Osteoblast (primary cell): Measurements from ENCODE around the gene NRF1. TPM values are rescaled to one million over a fixed set of nuclear protein-coding genes. Genes with fewer than 3 reads are reported as not detected.
A peak's percentile ranks its signal among the peaks of the same experiment; 100 is the strongest.

Experiments
- DNase-seq: peaks from one replicate; pipeline ENCODE4 v3.0.0; 2011; ENCODE audit warnings: low spot score, mixed read lengths; ENCODE audit not compliant: insufficient read length; ENCODE audit errors: missing footprints
- H2AFZ ChIP-seq: 2 replicates; pipeline ENCODE4 v1.6.0; 2011; ENCODE audit warnings: mild to moderate bottlenecking, low read length
- H3K27ac ChIP-seq: 2 replicates; pipeline ENCODE4 v1.5.1; 2011; ENCODE audit warnings: mild to moderate bottlenecking, low read depth, low read length, moderate library complexity
- H3K27me3 ChIP-seq: 2 replicates; pipeline ENCODE4 v1.6.0; 2012; ENCODE audit warnings: mild to moderate bottlenecking, control low read depth, inconsistent platforms, low read length, moderate library complexity; ENCODE audit not compliant: insufficient read depth
- H3K36me3 ChIP-seq: 2 replicates; pipeline ENCODE4 v1.5.1; 2011; ENCODE audit warnings: mild to moderate bottlenecking, low read length, control low read depth, moderate library complexity; ENCODE audit not compliant: insufficient read depth
- H3K4me1 ChIP-seq: 2 replicates; pipeline ENCODE4 v1.5.1; 2011; ENCODE audit warnings: mild to moderate bottlenecking, low read length, control low read depth, moderate library complexity; ENCODE audit not compliant: insufficient read depth
- H3K4me2 ChIP-seq: 2 replicates; pipeline ENCODE4 v1.6.0; 2011; ENCODE audit warnings: mild to moderate bottlenecking, low read length; ENCODE audit not compliant: insufficient read depth
- H3K4me3 ChIP-seq: fragments of 200-600 bp; sonication (generic); 3 replicates; pipeline ENCODE4 v1.5.1; 2012; ENCODE audit warnings: mild to moderate bottlenecking, low read length, inconsistent platforms; ENCODE audit not compliant: insufficient read depth
- H3K79me2 ChIP-seq: 2 replicates; pipeline ENCODE4 v1.6.0; 2012; ENCODE audit warnings: mild to moderate bottlenecking, low read length, control low read depth, inconsistent platforms; ENCODE audit not compliant: insufficient read depth
- H3K9me3 ChIP-seq: 2 replicates; pipeline ENCODE4 v1.5.1; 2011; ENCODE audit warnings: low read depth, low read length, control low read depth
- H4K20me1 ChIP-seq: 2 replicates; pipeline ENCODE4 v1.6.0; 2012; ENCODE audit warnings: mild to moderate bottlenecking, low read length, control low read depth; ENCODE audit not compliant: insufficient read depth
- CTCF ChIP-seq: IDR thresholded peaks from 2 replicates; pipeline ENCODE4 v1.5.1; 2011; ENCODE audit warnings: mild to moderate bottlenecking, low read depth, low read length, moderate library complexity; ENCODE audit errors: extremely low read depth
- total RNA-seq: library from RNA; depleted of rRNA; stranded (reverse); fragments of >200 nt; gene quantifications from 2 replicates; pipeline ENCODE4 v1.2.3, GENCODE V29; 2012

NRF1 gene
- total RNA-seq, 1 donor = 14.8 TPM

- no peak overlapping the region for H3K4me2 ChIP-seq
- H3K9me3 ChIP-seq = no peaks in the 10 kb centered on the region
- H3K4me3 ChIP-seq = no peak overlapping the region
- H3K36me3 ChIP-seq = peaks cover 5% of the 10 kb centered on the region
- no peak overlapping the region for H2AFZ ChIP-seq
- peaks cover 26% of the 10 kb centered on the region for H3K79me2 ChIP-seq
- TF ChIP-seq CTCF = no peak
- H3K27ac ChIP-seq = no peak overlapping the region
- H4K20me1 ChIP-seq = no peaks in the 10 kb centered on the region
- no peaks in the 10 kb centered on the region for H3K27me3 ChIP-seq
- DNase-seq = no peak
- H3K4me1 ChIP-seq = peaks cover 22% of the 10 kb centered on the region
Observed at GRCh38 chr7:129606803-129607202, 4.7 kb upstream of the NRF1 start.

- Histone ChIP-seq H3K36me3 (peaks cover 5% of the 10 kb centered on the region), H3K9me3 (no peaks in the 10 kb centered on the region), H3K4me2 (no peak overlapping the region), H3K4me1 (peaks cover 22% of the 10 kb centered on the region), H3K79me2 (peaks cover 31% of the 10 kb centered on the region), H3K27ac (no peak overlapping the region), H4K20me1 (peaks cover 4% of the 10 kb centered on the region), H3K27me3 (no peaks in the 10 kb centered on the region), H3K4me3 (no peak overlapping the region), H2AFZ (no peak overlapping the region)
- peak; percentile 91 for DNase-seq
- peak; percentile 61 for TF ChIP-seq CTCF
Observed at GRCh38 chr7:129607471-129608120, 3.9 kb upstream of the NRF1 start.

- peaks cover 5% of the 10 kb centered on the region for H3K36me3 ChIP-seq
- H3K27ac ChIP-seq = peak overlapping the region; percentile 1
- peaks cover 14% of the 10 kb centered on the region for H4K20me1 ChIP-seq
- no peak overlapping the region for H2AFZ ChIP-seq
- H3K9me3 ChIP-seq = no peaks in the 10 kb centered on the region
- TF ChIP-seq CTCF = no peak
- H3K4me3 ChIP-seq = no peak overlapping the region
- H3K4me1 ChIP-seq = peaks cover 28% of the 10 kb centered on the region
- H3K27me3 ChIP-seq = no peaks in the 10 kb centered on the region
- no peak overlapping the region for H3K4me2 ChIP-seq
- DNase-seq = no peak
- peaks cover 51% of the 10 kb centered on the region for H3K79me2 ChIP-seq
Observed at GRCh38 chr7:129609666-129610065, 1.9 kb upstream of the NRF1 start.

- peak overlapping the region; percentile 93 for H3K4me2 ChIP-seq
- H4K20me1 ChIP-seq = peaks cover 17% of the 10 kb centered on the region
- peaks cover 63% of the 10 kb centered on the region for H3K79me2 ChIP-seq
- peak overlapping the region; percentile 91 for H3K27ac ChIP-seq
- H3K4me1 ChIP-seq = peaks cover 26% of the 10 kb centered on the region
- no peaks in the 10 kb centered on the region for H3K9me3 ChIP-seq
- peak overlapping the region; percentile 97 for H2AFZ ChIP-seq
- no peaks in the 10 kb centered on the region for H3K27me3 ChIP-seq
- H3K4me3 ChIP-seq = peak overlapping the region; percentile 96
- no peak for DNase-seq
- peaks cover 5% of the 10 kb centered on the region for H3K36me3 ChIP-seq
- TF ChIP-seq CTCF = no peak
Observed at GRCh38 chr7:129610709-129611245, 743 bp upstream of the NRF1 start.
